SK-N-SH (cell line): ENCODE results near the gene GRK5. TPM values are rescaled to one million over a fixed set of nuclear protein-coding genes. Genes with fewer than 3 reads are reported as not detected.

Experiments used
- CTCF ChIA-PET: fragments of 300-600, 350-600 bp; formaldehyde crosslinking; extraction: SDS; loops from one replicate; lab custom pipeline; 2021; lab: Yijun Ruan, JAX
- POLR2A ChIA-PET: fragments of 350-600 bp; sonication (Branson Sonifier 250); formaldehyde crosslinking; extraction: SDS; loops from one replicate; lab custom pipeline; 2020; ENCODE audit warnings: antibody characterized with exemption, inconsistent platforms; lab: Yijun Ruan, JAX
- DNase-seq: peaks from one replicate; pipeline ENCODE4 v3.0.0; 2012
- H2AFZ ChIP-seq: fragments of 200-600 bp; sonication (generic); 2 replicates; pipeline ENCODE4 v1.8.1; 2016; ENCODE audit warnings: antibody characterized with exemption, mild to moderate bottlenecking, low read depth
- H3F3A ChIP-seq: fragments of 200-600 bp; sonication (generic); replicated peaks from 2 replicates; pipeline ENCODE3; 2016; ENCODE audit warnings: antibody characterized with exemption, mild to moderate bottlenecking; ENCODE audit not compliant: insufficient read depth
- H3K27ac ChIP-seq, 2 experiments: fragments of 200-500 bp in 1 of 2; fragments of 200-600 bp in 1 of 2; sonication (Bioruptor generic) in 1 of 2; sonication (generic), shearing (Covaris generic) in 1 of 2; 2 replicates each; pipeline versions ENCODE4 v1.5.1 to v1.6.1; 2014 to 2016; ENCODE audit warnings: low read depth in 2 of 2, inconsistent platforms in 1 of 2, low read length in 1 of 2, mild to moderate bottlenecking in 1 of 2, mixed read lengths in 1 of 2
- H3K27me3 ChIP-seq: fragments of 200-600 bp; sonication (generic), shearing (Covaris generic); 2 replicates; pipeline ENCODE4 v1.6.1; 2016; ENCODE audit warnings: mixed run types; ENCODE audit not compliant: insufficient read depth
- H3K36me3 ChIP-seq, 2 experiments: fragments of 200-500 bp in 1 of 2; fragments of 200-600 bp in 1 of 2; sonication (Bioruptor generic) in 1 of 2; sonication (generic) in 1 of 2; replicated peaks in 1 of 2; 2 replicates each; pipeline versions ENCODE3 to v1.5.1; 2014 to 2016; ENCODE audit warnings: low read length in 1 of 2, mild to moderate bottlenecking in 1 of 2; ENCODE audit not compliant: insufficient read depth in 2 of 2, control insufficient read depth in 1 of 2
- H3K4me1 ChIP-seq, 2 experiments: fragments of 200-500 bp in 1 of 2; fragments of 200-600 bp in 1 of 2; sonication (Bioruptor generic) in 1 of 2; sonication (generic), shearing (Covaris generic) in 1 of 2; 2 replicates each; pipeline versions ENCODE4 v1.5.1 to v1.6.1; 2014 to 2016; ENCODE audit warnings: low read depth in 1 of 2, low read length in 1 of 2, mixed run types in 1 of 2; ENCODE audit not compliant: insufficient read depth in 2 of 2, control insufficient read depth in 1 of 2
- H3K4me2 ChIP-seq: fragments of 200-600 bp; sonication (generic), shearing (Covaris generic); 2 replicates; pipeline ENCODE4 v1.6.1; 2017; ENCODE audit warnings: mixed run types
- H3K4me3 ChIP-seq, 2 experiments: fragments of 200-500 bp in 1 of 2; fragments of 200-600 bp in 1 of 2; sonication (Bioruptor generic) in 1 of 2; sonication (generic), shearing (Covaris generic) in 1 of 2; 2 replicates each; pipeline versions ENCODE4 v1.5.1 to v1.8.1; 2014 to 2016; ENCODE audit warnings: low read depth in 2 of 2, inconsistent platforms in 1 of 2, low read length in 1 of 2, mild to moderate bottlenecking in 1 of 2, mixed read lengths in 1 of 2, moderate library complexity in 1 of 2
- H3K79me2 ChIP-seq: fragments of 200-600 bp; sonication (generic); 2 replicates; pipeline ENCODE4 v1.8.1; 2017; ENCODE audit warnings: mild to moderate bottlenecking; ENCODE audit not compliant: insufficient read depth
- H3K9ac ChIP-seq: fragments of 200-600 bp; sonication (generic); 2 replicates; pipeline ENCODE4 v1.6.1; 2017; ENCODE audit warnings: mixed run types
- H3K9me2 ChIP-seq: fragments of 200-600 bp; sonication (generic); 2 replicates; pipeline ENCODE4 v1.6.1; 2017; ENCODE audit warnings: mixed run types
- H3K9me3 ChIP-seq: fragments of 200-600 bp; sonication (generic); 2 replicates; pipeline ENCODE4 v1.6.1; 2017; ENCODE audit warnings: mixed run types, mild to moderate bottlenecking, moderate library complexity
- H4K20me1 ChIP-seq: fragments of 200-600 bp; sonication (generic); 2 replicates; pipeline ENCODE4 v1.6.1; 2017; ENCODE audit warnings: mild to moderate bottlenecking, mixed run types; ENCODE audit not compliant: insufficient read depth
- CHD2 ChIP-seq: fragments of 150-350 bp; IDR thresholded peaks from 2 replicates; pipeline ENCODE4 v1.6.1; 2018; ENCODE audit warnings: low read length; ENCODE audit not compliant: partially characterized antibody
- ELF1 ChIP-seq: IDR thresholded peaks from 2 replicates; pipeline ENCODE4 v1.4.0; 2012
- EP300 ChIP-seq, 2 experiments: IDR thresholded peaks; 2 replicates each; pipeline versions ENCODE4 v1.4.0 to v1.6.1; 2012; ENCODE audit warnings: borderline replicate concordance in 1 of 2, low read depth in 1 of 2, low read length in 1 of 2
- FOSL2 ChIP-seq: IDR thresholded peaks from 2 replicates; pipeline ENCODE4 v1.4.0; 2012; ENCODE audit warnings: low read depth, mild to moderate bottlenecking, moderate library complexity, borderline replicate concordance
- GATA2 ChIP-seq: sonication (generic); formaldehyde crosslinking; IDR thresholded peaks from 2 replicates; pipeline ENCODE4 v1.5.0; 2020; ENCODE audit warnings: mild to moderate bottlenecking, missing genetic modification reagents
- JUND ChIP-seq: IDR thresholded peaks from 2 replicates; pipeline ENCODE4 v1.4.0; 2012
- MEF2A ChIP-seq: IDR thresholded peaks from 2 replicates; pipeline ENCODE4 v1.4.0; 2012; ENCODE audit warnings: low read depth, borderline replicate concordance
- NRF1 ChIP-seq: IDR thresholded peaks from 2 replicates; pipeline ENCODE4 v1.6.1; 2012; ENCODE audit warnings: low read depth, mild to moderate bottlenecking, low read length
- RAD21 ChIP-seq: IDR thresholded peaks from 2 replicates; pipeline ENCODE4 v1.6.1; 2012; ENCODE audit warnings: mild to moderate bottlenecking, low read length
- RCOR1 ChIP-seq: fragments of 150-350 bp; IDR thresholded peaks from 2 replicates; pipeline ENCODE4 v1.6.1; 2017; ENCODE audit warnings: antibody characterized with exemption, low read length
- RFX5 ChIP-seq: IDR thresholded peaks from 2 replicates; pipeline ENCODE4 v1.6.1; 2012; ENCODE audit warnings: mild to moderate bottlenecking, improper control_type of control experiment, low read length
- RXRA ChIP-seq: IDR thresholded peaks from 2 replicates; pipeline ENCODE4 v1.4.0; 2012; ENCODE audit warnings: low read depth, mild to moderate bottlenecking, borderline replicate concordance
- SIN3A ChIP-seq: IDR thresholded peaks from 2 replicates; pipeline ENCODE4 v1.6.1; 2012; ENCODE audit warnings: low read depth, mild to moderate bottlenecking, low read length, moderate library complexity, borderline replicate concordance
- SMC3 ChIP-seq: IDR thresholded peaks from 2 replicates; pipeline ENCODE4 v1.6.1; 2012; ENCODE audit warnings: low read depth, low read length, improper control_type of control experiment
- TAF1 ChIP-seq: IDR thresholded peaks from 2 replicates; pipeline ENCODE4 v1.6.1; 2012; ENCODE audit warnings: low read depth, mild to moderate bottlenecking, low read length, moderate library complexity, borderline replicate concordance
- WGBS: methylation state at CpG from one replicate; pipeline ENCODE4 v1.1.6; 2017; ENCODE audit warnings: low lambda C conversion rate; 5-methylcytosine and 5-hydroxymethylcytosine counted together
- polyA plus RNA-seq, 3 experiments: library from polyadenylated mRNA; depleted of rRNA; stranded (reverse); fragments of >200 nt; gene quantifications; 2 replicates each; pipeline ENCODE4 v1.2.3, GENCODE V29; 2012
- TF ChIP-seq, protein P1 (sequence below): IDR thresholded peaks from 2 replicates; pipeline ENCODE4 v1.4.0; 2012; ENCODE audit warnings: low read depth, borderline replicate concordance
- TF ChIP-seq, protein P2 (sequence below): IDR thresholded peaks from 2 replicates; pipeline ENCODE4; 2012

The GRK5 gene
- polyA plus RNA-seq, 1 of the 3 experiments (the other 2 are of a cell fraction) = 12.1 TPM

DNA sequence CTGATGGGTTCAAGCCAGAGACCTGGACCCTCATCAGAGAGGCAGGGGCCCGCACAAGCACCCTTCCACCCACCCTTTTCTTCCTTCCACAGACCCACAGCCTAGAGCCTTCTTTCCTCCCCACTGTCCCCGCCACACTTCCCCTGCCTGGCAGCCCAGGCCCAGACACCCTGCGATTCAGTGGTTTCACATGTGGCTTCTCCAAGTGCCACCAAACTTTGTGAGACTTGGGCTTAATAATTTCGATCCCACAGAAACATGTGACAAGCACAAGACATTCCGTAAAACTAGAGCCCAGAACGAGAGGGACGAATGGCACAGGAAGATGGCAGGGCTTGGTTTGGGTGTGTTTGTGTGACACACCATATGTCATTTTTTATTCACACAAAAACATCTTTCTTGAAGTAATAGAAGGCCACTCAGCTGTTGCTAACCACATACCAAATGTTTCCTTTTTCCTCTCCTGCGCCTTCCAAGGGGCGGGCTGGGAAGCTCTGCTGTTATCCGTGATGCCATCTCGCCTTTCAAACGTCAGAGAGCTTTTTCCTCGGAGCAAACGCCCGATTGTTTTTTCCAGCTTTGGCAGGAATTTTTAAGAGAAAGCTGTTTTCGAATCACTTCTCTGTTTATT is 162.9 kb downstream of the GRK5 start:
- H3K9me3 ChIP-seq = no peaks in the 10 kb centered on the region
- H3K9me2 ChIP-seq = no peaks in the 10 kb centered on the region
- H3K4me2 ChIP-seq = peak overlapping the region; percentile 70; the same call in 1 of the 2 replicates
- peaks cover 2% of the 10 kb centered on the region for H3F3A ChIP-seq
- H3K27ac ChIP-seq = peak overlapping the region in 1 of 2 experiments; percentile 71; a peak in 2 of 4 replicates
- TF ChIP-seq, protein P1, sequence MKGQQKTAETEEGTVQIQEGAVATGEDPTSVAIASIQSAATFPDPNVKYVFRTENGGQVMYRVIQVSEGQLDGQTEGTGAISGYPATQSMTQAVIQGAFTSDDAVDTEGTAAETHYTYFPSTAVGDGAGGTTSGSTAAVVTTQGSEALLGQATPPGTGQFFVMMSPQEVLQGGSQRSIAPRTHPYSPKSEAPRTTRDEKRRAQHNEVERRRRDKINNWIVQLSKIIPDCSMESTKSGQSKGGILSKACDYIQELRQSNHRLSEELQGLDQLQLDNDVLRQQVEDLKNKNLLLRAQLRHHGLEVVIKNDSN = no peak
- TF ChIP-seq FOSL2 (no peak), RXRA (no peak), RCOR1 (no peak), GATA2 (no peak), TAF1 (no peak), CHD2 (no peak), RAD21 (no peak), EP300 (IDR thresholded peaks at IDR 0.05; ENCODE audit: borderline replicate concordance in 1 of 2, low read depth in 1 of 2, low read length in 1 of 2) (no peak), SIN3A (no peak), SMC3 (no peak), NRF1 (no peak), MEF2A (no peak), RFX5 (no peak), ELF1 (no peak), JUND (no peak)
- TF ChIP-seq, protein P2, sequence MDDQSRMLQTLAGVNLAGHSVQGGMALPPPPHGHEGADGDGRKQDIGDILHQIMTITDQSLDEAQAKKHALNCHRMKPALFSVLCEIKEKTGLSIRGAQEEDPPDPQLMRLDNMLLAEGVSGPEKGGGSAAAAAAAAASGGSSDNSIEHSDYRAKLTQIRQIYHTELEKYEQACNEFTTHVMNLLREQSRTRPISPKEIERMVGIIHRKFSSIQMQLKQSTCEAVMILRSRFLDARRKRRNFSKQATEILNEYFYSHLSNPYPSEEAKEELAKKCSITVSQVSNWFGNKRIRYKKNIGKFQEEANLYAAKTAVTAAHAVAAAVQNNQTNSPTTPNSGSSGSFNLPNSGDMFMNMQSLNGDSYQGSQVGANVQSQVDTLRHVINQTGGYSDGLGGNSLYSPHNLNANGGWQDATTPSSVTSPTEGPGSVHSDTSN = no peak
- H3K79me2 ChIP-seq = no peaks in the 10 kb centered on the region
- ChIA-PET CTCF (interaction anchor here (1.2 to 2.1 kb wide), 5 partner anchors 28 to 163 kb away, joined by 3 to 8 read pairs (median 4); partner anchors contain the start of gene GRK5), POLR2A (interaction anchor here (0.6 kb wide), 1 partner anchor 167 kb away, joined by 3 read pairs; no protein-coding TSS in a partner anchor)
- no peaks in the 10 kb centered on the region for H4K20me1 ChIP-seq
- H3K9ac ChIP-seq = peak overlapping the region; percentile 12; the same call in 1 of the 2 replicates
- no peak for DNase-seq
- H3K27me3 ChIP-seq = no peaks in the 10 kb centered on the region
- H3K4me3 ChIP-seq = no peak overlapping the region
- 85% methylated on average over 16 of the region's 16 CpGs for WGBS
- no peak overlapping the region for H2AFZ ChIP-seq
- H3K4me1 ChIP-seq = peaks cover 10 to 52% of the 10 kb centered on the region in 2 experiments; a peak in 3 of 4 replicates
- no peaks in the 10 kb centered on the region for H3K36me3 ChIP-seq
